ENCODE results near the gene VOPP1. TPM values are rescaled to one million over a fixed set of nuclear protein-coding genes. Genes with fewer than 3 reads are reported as not detected.
"Not testable (repeated sequence)": the region's sequence is repeated elsewhere in the genome, so short reads cannot be mapped to it uniquely, and the experiment has no call there.

VOPP1 gene
- polyA plus RNA-seq, 3 donors = 11.3 to 34.0 (median 27.9) TPM

GRCh38 chr7:55588379-55588699, 16.0 kb upstream of the VOPP1 start:
- WGBS, 3 donors = 81 to 87% (median 86%) methylated on average over 4 of the region's 4 CpGs
- no peak overlapping the region for H3K27ac ChIP-seq (ENCODE audit: low read depth, low read length)

- 68 to 92% (median 84%) methylated on average over 8 of the region's 8 CpGs for WGBS, 3 donors
- no peak overlapping the region for H3K27ac ChIP-seq (ENCODE audit: low read depth, low read length)
These were observed 15.5 kb upstream of the VOPP1 start for GRCh38 chr7:55587687-55588378.

- not testable (repeated sequence) for H3K27ac ChIP-seq (ENCODE audit: low read depth, low read length)
- WGBS, 3 donors = 85 to 92% (median 88%) methylated on average over 9 of the region's 9 CpGs
These were observed 10.4 kb upstream of the VOPP1 start for GRCh38 chr7:55582656-55583055.

GRCh38 chr7:55576753-55577152, 4.5 kb upstream of the VOPP1 start:
- WGBS, 3 donors = 80 to 93% (median 93%) methylated on average over 4 of the region's 4 CpGs
- H3K27ac ChIP-seq (ENCODE audit: low read depth, low read length) = no peak overlapping the region

- no peak overlapping the region for H3K27ac ChIP-seq (ENCODE audit: low read depth, low read length)
- 81 to 93% (median 86%) methylated on average over 4 of the region's 4 CpGs for WGBS, 3 donors
These were observed 3.4 kb upstream of the VOPP1 start for GRCh38 chr7:55575733-55576132.

DNA sequence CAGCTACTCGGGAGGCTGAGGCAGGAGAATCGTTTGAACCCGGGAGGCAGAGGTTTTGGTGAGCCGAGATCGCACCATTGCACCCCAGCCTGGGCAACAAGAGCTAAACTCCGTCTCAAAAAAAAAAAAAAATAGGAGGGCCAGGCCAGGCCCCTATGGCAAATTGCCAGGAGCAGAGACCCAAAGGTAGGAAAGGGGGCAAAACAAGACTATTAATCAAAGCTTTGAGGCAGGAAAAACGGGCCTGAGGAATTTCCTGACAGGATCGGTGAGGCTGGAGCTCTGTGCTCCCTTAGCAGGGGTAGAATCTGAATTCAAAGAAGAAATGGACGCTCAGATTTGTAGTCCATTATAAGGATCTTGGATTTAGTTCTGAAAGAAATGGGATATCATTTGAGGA, 2.8 kb upstream of the VOPP1 start:
- WGBS, 3 donors = 70 to 80% (median 79%) methylated on average over 9 of the region's 9 CpGs
- no peak overlapping the region for H3K27ac ChIP-seq (ENCODE audit: low read depth, low read length)

DNA sequence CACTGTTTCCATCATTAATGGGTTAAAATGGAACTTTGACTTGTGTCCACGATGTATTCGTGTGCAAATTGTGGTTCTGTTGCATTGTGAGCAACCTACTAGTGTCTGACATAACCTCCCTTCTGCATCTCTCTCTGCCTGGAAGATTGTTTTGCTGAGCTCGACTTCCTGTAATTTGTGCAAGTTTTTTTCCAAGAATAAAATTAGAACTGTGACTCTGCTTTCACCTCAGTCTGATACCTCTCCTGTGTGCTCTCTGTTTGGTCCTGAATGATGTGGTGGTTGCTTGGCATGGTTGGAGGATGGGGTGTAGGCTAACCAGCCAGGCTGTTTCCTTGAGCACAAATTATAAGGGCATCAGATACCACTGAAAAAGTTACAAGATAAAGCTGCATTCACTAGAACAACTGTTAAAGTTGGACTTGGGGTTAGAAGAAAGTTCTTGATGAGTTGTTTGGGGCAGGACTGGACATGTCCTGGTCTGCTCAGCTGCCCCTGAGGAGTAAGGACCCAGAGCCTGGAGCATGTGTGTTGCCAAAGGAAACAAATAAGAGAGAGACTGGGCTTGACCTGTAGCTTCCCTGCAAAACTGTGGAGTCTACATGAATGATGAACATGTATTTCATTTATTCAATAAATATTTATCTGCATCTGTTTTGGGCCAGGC, 1.9 kb upstream of the VOPP1 start:
- no peak overlapping the region for H3K27ac ChIP-seq (ENCODE audit: low read depth, low read length)
- 9 to 40% (median 11%) methylated on average over 3 of the region's 3 CpGs for WGBS, 3 donors

- H3K27ac ChIP-seq (ENCODE audit: low read depth, low read length) = no peak overlapping the region
- 50 to 59% (median 57%) methylated on average over 9 of the region's 9 CpGs for WGBS, 3 donors
These were observed 1.1 kb upstream of the VOPP1 start for GRCh38 chr7:55573234-55573900.

GRCh38 chr7:55571511-55572377, 558 bp downstream of the VOPP1 start:
- WGBS, 3 donors = 0 to 1% (median 1%) methylated on average over 48 to 88 of the region's 97 CpGs
- peak overlapping the region; percentile 23 for H3K27ac ChIP-seq (ENCODE audit: low read depth, low read length)

GRCh38 chr7:55570939-55571338, 1.4 kb downstream of the VOPP1 start:
- H3K27ac ChIP-seq (ENCODE audit: low read depth, low read length) = no peak overlapping the region
- 13 to 41% (median 16%) methylated on average over 5 of the region's 5 CpGs for WGBS, 3 donors

DNA sequence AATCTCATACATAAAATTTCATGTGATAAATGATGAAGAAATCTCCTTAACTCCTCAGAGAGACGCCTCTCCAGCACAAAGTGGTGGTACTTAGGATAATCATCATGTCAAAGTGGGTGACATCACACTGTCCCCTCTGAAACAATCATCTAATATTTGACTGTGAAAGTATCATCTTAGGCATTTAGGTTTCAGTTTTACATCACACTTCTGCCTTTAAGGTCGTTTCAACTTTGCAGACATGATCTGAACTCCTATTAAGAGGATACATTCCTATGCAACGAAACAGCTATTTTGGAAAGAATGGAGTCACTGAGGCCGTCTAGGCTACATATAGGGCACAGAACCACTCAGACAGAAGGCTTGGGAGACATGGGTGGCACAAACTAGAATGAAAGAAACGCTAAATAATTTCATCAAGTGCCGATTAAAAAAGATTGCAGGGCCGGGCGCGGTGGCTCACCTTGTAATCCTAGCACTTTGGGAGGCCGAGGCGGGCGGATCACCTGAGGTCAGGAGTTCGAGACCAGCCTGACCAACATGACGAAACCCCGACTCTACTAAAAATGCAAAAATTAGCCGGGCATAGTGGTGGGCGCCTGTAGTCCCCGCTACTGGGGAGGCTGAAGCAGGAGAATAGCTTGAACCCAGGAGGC, 2.0 kb downstream of the VOPP1 start:
- WGBS, 3 donors = 80 to 92% (median 86%) methylated on average over 16 to 18 of the region's 18 CpGs
- no peak overlapping the region for H3K27ac ChIP-seq (ENCODE audit: low read depth, low read length)

GRCh38 chr7:55569797-55570196, 2.5 kb downstream of the VOPP1 start:
- no peak overlapping the region for H3K27ac ChIP-seq (ENCODE audit: low read depth, low read length)
- 68 to 78% (median 77%) methylated on average over 4 of the region's 4 CpGs for whole genome bisulfite sequencing, 3 donors

GRCh38 chr7:55569269-55569663, 3.0 kb downstream of the VOPP1 start:
- WGBS, 3 donors = 51 to 60% (median 60%) methylated on average over 7 of the region's 7 CpGs
- H3K27ac ChIP-seq (ENCODE audit: low read depth, low read length) = no peak overlapping the region

DNA sequence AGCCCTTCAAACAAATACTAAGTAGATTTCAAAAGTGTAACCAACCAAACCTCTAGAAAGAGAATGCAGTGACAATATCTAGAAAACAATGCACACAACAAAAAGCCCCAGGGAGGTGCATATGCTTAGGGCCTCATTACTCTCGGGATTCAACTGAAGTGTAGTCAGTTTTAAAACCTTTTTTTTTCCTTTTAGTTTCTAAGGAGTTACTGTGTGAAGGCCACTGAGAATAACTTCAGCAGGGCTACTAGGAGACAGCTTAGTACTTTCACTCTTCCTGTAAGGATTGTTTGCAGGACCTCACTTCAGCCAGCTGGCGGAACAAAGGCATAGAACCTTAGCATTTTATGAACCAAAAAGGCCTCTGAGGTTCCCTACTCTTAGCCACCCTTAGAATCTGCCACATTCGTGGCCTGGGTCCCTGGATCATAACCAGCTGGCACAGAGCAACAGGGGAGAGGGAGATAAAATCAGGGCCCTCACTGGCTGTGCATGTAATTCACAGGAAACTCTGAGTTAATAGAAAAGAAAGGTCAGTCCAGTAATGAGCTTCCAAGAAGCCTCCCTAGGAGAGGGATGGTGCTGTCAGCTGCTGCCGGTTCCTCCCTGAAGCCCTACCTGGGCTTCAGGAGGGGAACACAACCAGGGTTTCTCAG, 3.6 kb downstream of the VOPP1 start:
- 61 to 68% (median 66%) methylated on average over 4 of the region's 4 CpGs for WGBS, 3 donors

GRCh38 chr7:55567571-55567970, 4.7 kb downstream of the VOPP1 start:
- 74 to 83% (median 80%) methylated on average over 3 of the region's 3 CpGs for WGBS, 3 donors
- no peak overlapping the region for H3K27ac ChIP-seq (ENCODE audit: low read depth, low read length)

More for the DNA sequence above, 3.6 kb downstream of the VOPP1 start:
- no peak overlapping the region for H3K27ac ChIP-seq (ENCODE audit: low read depth, low read length)

DNA sequence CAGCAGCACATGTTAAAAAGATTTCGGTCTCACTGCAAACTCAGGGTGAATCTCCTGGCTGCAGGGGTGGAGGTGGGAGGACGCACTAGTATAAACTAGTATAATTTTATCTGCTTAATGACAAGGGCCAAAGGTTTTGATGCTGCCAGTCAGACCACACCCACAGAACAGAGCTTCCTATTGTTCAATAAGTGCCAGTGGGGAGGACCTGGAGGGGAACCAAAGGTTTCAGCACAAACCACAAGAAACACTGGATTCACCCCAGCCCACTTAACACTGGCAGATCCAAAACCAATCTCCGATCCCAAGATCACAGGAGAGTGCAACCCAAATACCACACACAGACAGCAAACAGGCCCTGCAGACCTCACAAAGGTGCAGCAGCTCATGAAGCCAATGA, 6.6 kb downstream of the VOPP1 start:
- WGBS, 3 donors = 62 to 83% (median 64%) methylated on average over 3 of the region's 3 CpGs
- H3K27ac ChIP-seq (ENCODE audit: low read depth, low read length) = no peak overlapping the region

GRCh38 chr7:55563596-55564325, 8.5 kb downstream of the VOPP1 start:
- 44 to 81% (median 64%) methylated on average over 4 of the region's 4 CpGs for WGBS, 3 donors
- no peak overlapping the region for H3K27ac ChIP-seq (ENCODE audit: low read depth, low read length)

Measured in adipose tissue (tissue), 3 donors.